ENCODE measurements around the gene SHLD1.

DNA sequence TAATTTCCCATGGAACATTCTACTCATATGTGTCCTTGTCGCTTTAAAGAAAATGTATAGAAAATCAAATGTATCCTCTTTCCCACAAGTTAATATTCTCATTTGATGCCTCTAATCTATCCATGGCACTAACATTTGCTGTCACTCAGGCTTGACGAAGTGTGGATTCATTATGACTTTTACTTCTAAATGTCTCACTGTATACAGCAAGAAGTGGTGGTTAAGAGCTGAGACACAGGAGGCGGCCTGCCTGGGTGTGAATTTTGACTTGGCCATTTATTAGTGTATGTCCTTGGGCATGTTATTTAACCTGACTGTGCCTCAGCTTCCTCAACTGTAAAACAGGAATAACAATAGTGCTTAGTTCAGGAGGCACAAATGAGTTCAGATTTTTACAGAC is 130.1 kb downstream of the SHLD1 start:
- no peak for TF ChIP-seq ZNF565 (CRISPR knock-in tag; conservative IDR thresholded peaks at IDR 0.05; ENCODE audit: low read depth)
- TF ChIP-seq, protein P1, sequence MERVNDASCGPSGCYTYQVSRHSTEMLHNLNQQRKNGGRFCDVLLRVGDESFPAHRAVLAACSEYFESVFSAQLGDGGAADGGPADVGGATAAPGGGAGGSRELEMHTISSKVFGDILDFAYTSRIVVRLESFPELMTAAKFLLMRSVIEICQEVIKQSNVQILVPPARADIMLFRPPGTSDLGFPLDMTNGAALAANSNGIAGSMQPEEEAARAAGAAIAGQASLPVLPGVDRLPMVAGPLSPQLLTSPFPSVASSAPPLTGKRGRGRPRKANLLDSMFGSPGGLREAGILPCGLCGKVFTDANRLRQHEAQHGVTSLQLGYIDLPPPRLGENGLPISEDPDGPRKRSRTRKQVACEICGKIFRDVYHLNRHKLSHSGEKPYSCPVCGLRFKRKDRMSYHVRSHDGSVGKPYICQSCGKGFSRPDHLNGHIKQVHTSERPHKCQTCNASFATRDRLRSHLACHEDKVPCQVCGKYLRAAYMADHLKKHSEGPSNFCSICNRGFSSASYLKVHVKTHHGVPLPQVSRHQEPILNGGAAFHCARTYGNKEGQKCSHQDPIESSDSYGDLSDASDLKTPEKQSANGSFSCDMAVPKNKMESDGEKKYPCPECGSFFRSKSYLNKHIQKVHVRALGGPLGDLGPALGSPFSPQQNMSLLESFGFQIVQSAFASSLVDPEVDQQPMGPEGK (CRISPR knock-in tag; IDR thresholded peaks at IDR 0.05; ENCODE audit: borderline replicate concordance) = no peak
- TF ChIP-seq CSDC2 (CRISPR knock-in tag; IDR thresholded peaks at IDR 0.05) = no peak
- no peak for TF ChIP-seq ZC3H10 (CRISPR knock-in tag; IDR thresholded peaks at IDR 0.05)
- TF ChIP-seq, protein P2, sequence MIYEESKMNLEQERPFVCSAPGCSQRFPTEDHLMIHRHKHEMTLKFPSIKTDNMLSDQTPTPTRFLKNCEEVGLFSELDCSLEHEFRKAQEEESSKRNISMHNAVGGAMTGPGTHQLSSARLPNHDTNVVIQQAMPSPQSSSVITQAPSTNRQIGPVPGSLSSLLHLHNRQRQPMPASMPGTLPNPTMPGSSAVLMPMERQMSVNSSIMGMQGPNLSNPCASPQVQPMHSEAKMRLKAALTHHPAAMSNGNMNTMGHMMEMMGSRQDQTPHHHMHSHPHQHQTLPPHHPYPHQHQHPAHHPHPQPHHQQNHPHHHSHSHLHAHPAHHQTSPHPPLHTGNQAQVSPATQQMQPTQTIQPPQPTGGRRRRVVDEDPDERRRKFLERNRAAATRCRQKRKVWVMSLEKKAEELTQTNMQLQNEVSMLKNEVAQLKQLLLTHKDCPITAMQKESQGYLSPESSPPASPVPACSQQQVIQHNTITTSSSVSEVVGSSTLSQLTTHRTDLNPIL (CRISPR knock-in tag; IDR thresholded peaks at IDR 0.05; ENCODE audit: low read depth) = no peak
- TF ChIP-seq SNAI2 (CRISPR knock-in tag; IDR thresholded peaks at IDR 0.05) = no peak
- no peak for TF ChIP-seq ZNF70 (CRISPR knock-in tag; IDR thresholded peaks at IDR 0.05)
- no peak for TF ChIP-seq TCF4 (CRISPR knock-in tag; IDR thresholded peaks at IDR 0.05; ENCODE audit: borderline replicate concordance)
- no peak for TF ChIP-seq ZFP30 (CRISPR knock-in tag; IDR thresholded peaks at IDR 0.05)
- no peak for TF ChIP-seq ISL1 (CRISPR knock-in tag; IDR thresholded peaks at IDR 0.05)
- no peak for TF ChIP-seq RARB (CRISPR knock-in tag; IDR thresholded peaks at IDR 0.05)
- no peak for TF ChIP-seq ZFP3 (CRISPR knock-in tag; IDR thresholded peaks at IDR 0.05)
